ENCODE data around the gene KAZN. TPM values are rescaled to one million over a fixed set of nuclear protein-coding genes. Genes with fewer than 3 reads are reported as not detected.
A peak's percentile ranks its signal among the peaks of the same experiment; 100 is the strongest.

Gene KAZN
- total RNA-seq, 1 donor from 2014 or later: 37.2 TPM

DNA sequence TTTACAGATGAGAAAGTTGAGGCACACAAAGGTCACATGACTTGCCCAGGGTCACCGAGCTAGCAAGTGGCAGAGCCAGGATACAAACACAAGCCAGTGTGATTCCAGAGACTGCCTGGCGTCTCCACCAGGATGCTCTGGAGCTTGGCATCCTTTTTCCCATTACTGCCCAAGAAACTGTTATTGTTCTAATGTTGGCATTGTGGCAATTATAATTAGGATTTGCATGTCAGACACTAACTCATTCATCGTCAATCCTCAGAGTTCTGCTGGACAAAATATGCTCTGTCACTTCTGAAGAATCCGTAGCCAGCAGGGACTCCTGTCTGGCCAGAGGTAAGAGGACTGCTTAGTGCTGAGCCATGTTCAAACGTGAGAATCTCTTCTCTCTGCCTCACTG lies 8.8 kb downstream of the KAZN start:
- intact Hi-C loops (cut with DNase I): no loop called here
- DNase-seq (ENCODE audit: low spot score) (no peak), ATAC-seq (no peak)

DNA sequence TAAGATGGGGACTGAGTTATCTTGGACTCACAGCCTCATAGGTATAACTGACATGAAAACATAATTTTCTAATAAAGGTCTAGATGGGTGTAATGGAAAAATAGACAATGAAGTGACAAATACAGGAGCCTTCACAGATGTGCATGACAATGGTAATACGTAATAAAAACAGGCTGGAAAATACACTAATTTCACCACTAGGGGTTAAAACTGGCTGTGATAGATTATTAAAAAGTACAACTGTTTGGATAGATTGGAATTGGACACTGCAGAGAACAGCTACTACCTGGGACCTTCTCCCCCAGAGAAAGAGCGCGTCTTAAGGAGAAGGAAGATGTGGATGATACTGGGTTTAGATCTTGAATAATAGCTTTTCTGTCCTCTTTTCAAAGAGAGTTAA lies 9.8 kb downstream of the KAZN start:
- ATAC-seq: no peak
- intact Hi-C loops (cut with DNase I): no loop called here

DNA sequence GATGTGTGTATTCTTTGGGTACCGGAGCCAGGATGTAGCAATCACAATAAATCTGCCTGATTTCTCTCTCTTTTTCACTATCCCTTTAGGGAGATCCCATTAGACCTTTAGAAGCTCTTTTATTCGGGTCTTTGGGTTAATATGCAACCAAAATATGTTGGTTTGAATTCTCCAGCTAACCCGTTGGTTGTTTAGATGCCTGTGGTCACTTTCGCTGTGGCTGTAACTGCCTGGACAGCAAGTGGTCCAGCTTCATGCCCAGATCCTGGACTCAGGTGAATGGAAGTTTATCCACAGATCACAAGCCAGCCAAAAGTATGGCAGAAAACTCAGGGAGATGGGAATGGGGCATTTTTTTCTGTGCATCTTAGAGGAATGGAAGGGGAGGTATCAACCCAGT lies 12.3 kb downstream of the KAZN start:
- intact Hi-C loops (cut with DNase I): no loop called here
- ATAC-seq: no peak
- DNase-seq (ENCODE audit: low spot score): no peak

More for the DNA sequence above, 9.8 kb downstream of the KAZN start:
- no peak for DNase-seq (ENCODE audit: low spot score)

DNA sequence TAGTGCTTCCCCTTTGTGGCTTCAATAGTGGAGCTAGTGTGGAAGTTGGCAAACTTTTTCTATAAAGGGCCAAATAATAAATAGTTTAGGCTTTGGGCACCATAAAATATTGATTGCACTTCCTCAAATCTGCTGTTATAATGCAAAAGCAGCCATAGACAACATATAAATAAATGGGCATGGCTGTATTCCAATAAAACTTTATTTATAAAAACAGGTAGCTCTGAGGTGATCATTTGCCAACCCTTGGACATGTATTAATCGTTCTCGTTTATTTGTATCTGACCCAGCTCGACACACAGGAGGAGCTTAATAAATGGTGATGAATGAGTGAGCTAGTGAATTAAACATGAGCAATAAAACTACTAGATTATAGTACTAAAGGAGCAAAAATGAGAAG lies 13.3 kb downstream of the KAZN start:
- intact Hi-C loops (cut with DNase I): no loop called here
- ATAC-seq: no peak
- DNase-seq (ENCODE audit: low spot score): no peak

DNA sequence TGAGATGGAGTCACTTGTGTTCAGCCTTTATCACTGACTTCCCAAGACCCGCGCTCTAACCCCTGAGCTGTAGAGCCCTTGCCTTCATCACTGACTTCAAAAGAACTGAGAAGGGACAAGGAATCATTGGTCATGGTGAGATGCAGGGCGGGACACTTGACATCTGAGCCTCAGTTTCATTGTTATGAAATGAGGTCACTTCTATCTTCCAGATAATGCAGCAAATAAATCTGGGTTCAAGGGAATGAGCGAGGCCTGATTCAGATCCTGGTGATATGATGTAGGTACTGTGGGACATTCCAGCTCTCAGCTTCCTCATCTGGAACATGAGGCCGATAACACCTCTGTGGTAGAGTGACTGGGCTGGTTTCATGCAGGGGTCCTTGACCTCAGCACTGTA lies 13.8 kb downstream of the KAZN start:
- ATAC-seq: no peak

DNA sequence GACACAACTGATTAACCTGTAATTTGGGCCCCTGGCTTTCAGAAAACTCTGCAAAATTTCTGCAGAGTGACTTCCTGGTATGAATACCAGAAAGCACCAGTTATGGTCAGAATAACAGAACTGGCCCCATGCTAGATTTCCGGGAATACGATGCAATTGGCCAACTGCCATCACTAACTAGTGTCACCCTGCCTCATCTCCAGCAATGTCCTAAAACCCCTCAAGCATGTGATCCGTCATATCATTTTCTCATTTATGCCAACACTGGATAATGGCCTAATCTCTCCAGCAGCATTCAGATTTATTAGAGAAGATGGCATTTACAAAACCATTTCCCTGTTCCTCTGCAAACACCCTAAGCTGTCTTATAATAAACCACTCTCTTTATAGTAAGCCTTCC lies 15.4 kb downstream of the KAZN start:
- DNase-seq (ENCODE audit: low spot score): no peak
- no peak for ATAC-seq
- intact Hi-C loops (cut with DNase I): no loop called here

More for the DNA sequence above, 13.8 kb downstream of the KAZN start:
- no peak for DNase-seq (ENCODE audit: low spot score)
- intact Hi-C loops (cut with DNase I): no loop called here

DNA sequence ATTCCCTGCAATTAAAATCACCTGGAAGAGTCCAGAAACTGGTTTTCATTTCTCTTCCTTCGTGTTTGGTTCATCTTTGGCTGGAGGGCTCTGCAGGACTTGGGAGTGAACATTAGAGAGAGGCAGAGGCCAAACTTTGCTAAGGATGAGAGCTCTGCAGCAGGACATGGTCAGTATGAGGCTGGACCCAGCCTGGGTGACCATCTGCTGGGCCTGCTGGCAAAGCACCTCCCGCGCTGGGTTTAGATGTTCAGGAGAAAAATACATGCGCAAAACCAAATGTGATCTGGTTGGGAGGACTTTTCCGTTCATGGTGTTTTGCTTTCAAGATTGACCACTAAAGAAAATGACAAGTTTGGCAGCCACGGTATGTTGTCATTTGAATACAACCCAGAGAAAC lies 15.9 kb downstream of the KAZN start:
- no peak for ATAC-seq
- intact Hi-C loops (cut with DNase I): no loop called here
- DNase-seq (ENCODE audit: low spot score): no peak

DNA sequence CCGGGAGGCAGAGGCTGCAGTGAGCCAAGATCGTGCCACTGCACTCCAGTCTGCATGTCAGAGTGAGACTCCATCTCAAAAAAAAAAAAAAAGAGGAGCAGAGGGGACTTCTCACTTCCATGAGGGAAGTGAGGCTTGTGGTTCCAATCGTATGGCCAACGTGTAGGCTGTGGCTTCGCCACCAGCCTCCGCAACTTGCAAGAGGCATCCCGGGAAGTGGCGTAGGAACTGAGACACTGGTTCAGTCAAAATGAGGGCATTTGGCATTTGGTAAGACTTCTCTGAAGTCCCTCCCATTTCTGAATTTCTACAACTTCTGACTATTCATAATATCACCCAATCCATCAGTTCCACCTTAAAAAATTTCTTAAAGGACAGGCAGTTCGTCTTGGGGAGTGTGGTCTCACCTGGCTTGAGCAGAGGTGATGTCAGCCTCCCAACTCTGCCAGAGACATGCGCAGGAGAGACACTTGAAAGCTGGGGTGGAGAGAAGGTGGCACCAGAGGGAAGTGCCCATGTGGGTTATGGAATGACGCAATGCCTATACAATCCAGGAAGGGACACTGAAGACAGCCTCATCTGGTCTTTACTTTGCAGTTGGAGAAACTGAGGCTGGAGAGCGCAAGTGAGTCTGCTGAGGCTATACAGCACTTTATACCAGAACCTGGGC lies 17.2 kb downstream of the KAZN start:
- DNase-seq (ENCODE audit: low spot score) (no peak), ATAC-seq (no peak)
- intact Hi-C loops (cut with DNase I): no loop called here

DNA sequence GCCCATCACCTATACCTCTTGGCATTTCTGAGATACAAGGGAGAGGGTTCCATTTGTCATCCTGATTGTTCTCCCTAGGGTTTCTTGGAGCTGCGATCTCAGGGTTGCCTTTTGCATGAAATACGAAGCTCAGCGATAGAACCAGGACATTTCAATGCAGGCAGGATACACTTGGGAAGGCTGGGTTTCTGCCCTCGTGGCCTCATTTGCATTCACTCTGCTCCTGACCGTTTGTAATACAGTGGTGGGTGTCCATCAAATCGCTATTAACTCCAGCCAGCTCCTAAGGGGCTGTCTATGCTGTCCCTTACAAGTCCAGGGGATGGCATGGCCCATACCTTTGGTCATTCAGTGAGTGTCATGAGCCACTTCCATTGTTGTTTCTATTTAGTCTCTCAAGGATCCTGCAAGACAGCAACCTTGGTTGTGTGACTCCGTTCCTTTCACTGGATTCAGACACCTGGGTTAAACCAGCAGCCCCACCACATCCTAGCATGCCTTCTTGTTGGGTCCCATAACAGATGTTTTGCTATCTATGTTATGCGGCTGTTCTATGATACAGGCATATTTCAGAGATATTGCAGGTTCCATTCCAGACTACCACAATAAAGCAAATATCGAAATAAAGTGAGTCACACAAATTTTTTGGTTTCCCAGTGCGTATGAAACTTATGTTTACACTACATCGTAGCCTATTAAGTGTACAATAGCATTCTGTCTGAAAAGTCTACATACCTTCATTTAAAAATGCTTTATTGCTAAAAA lies 18.3 kb downstream of the KAZN start:
- ATAC-seq (no peak), DNase-seq (ENCODE audit: low spot score) (no peak)
- intact Hi-C loops (cut with DNase I): no loop called here

DNA sequence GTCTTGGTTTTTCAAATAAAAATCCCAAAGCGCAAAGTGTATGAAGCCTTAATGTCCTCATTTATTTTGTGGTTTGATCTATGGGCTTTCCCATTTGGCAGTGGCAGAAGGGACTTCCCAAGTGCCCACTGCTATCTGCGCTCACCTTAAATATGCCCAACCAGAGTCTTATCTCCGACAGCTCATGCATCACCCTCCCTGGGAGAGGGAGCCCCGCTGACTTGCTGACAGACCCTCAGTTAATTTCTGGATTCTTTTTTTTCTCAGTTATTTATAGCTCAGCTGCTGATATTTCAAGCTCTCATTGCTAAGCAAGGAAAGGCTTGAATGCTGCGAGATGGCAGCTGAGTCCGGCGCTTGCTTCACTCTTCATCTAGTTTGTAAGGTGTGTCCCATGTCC lies 19.3 kb downstream of the KAZN start:
- DNase-seq (ENCODE audit: low spot score) (no peak), ATAC-seq (no peak)
- intact Hi-C loops (cut with DNase I): no loop called here

DNA sequence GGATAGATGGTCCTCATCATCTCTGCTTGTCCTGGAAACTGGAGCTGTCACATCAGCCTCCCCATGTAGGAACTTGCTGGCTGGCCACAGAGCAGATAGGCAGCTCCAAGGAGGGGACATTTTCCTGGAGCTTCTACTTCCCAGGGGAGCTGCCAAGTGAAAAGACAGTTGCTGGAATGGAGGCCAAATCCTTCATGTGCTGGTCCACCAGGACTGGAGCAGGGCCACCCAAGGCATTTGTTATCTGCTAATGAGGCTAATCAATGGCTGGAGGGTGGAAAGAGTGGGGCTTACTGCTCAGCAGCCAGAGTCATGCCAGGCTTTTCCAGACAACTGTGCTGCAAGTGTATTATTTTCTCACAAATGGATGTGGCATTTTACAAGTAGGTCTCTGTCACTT lies 22.5 kb downstream of the KAZN start:
- DNase-seq (ENCODE audit: low spot score): no peak
- no peak for ATAC-seq
- intact Hi-C loops (cut with DNase I): loop anchor here (10.0 kb wide), 1 partner anchor 154 kb away; no protein-coding TSS in a partner anchor

DNA sequence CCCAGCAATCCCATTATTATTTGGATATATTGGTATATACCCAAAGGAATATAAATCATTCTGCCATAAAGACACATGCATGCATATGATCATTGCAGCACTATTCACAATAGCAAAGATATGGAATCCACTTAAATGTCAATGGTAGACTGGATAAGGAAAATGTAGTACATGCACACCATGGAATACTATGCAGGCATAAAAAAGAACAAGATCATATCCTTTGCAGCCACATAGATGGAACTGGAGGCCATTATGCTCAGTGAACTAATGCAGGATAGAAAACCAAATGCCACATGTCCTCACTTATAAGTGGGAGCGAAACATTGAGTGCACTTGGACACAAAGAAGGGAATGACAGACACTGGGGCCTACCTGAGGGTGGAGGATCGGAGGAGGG lies 24.6 kb downstream of the KAZN start:
- intact Hi-C loops (cut with DNase I): loop anchor here (10.0 kb wide), 1 partner anchor 152 kb away; no protein-coding TSS in a partner anchor
- no peak for DNase-seq (ENCODE audit: low spot score)
- ATAC-seq: no peak

DNA sequence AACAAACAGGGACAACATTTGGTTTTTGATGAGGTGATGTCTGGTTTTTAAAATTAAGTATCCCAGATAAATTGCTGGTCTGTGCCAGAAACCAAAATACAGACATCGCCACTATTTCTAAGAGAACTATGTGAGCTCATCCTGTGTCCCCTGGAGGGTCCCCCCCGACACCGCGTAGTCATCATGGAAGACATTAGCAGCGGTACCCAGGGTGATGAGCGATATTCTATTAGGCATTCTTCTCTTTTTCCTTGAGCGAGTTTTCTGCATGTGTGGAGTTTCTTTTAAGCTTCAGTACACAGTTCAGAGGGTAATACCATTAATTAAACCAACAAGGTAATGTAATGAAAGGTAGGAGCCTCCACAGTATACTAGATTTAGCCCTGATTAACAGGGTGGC lies 26.5 kb downstream of the KAZN start:
- ATAC-seq: no peak
- no peak for DNase-seq (ENCODE audit: low spot score)
- intact Hi-C loops (cut with DNase I): loop anchor here (10.0 kb wide), 1 partner anchor 150 kb away; no protein-coding TSS in a partner anchor

DNA sequence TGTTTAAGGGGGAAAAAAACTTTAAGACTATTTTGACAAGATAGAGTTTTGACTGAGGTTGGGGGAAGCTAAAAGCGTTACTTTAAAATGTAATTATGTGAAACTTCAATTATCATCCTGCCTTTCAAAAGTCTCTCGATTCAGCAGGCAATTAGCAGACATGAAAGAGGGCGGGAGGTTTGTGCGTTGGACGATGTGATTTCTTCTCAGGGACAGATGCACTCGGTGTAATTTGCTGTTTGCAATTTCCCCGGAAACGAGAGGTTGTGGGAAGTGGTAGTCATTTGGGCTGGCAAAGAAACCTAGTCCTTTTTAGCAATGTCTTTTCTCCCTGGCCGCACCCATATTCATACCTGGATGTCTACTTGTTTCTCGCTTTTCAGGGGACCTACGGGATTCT lies 27.1 kb downstream of the KAZN start:
- ATAC-seq: no peak
- intact Hi-C loops (cut with DNase I): loop anchor here (10.0 kb wide), 1 partner anchor 149 kb away; no protein-coding TSS in a partner anchor

DNA sequence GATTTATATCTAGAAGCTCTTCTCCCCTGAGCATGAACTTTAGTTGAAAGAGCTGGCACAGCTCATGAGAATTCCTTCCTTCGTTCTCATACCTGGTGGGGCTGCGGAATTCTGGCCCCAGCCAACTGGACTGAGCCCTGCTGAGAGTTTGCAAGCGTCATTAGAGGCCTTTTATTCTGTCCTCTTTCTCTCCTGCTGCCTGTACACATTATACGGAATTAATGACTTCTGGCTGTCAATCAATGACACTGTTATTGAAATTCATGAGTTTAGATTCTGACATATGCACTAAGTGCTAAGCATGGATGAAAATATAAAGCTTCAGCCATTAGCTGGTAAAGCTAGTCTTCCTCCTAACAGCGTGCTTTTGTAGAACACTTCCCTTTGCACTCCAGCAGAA lies 27.5 kb downstream of the KAZN start:
- intact Hi-C loops (cut with DNase I): loop anchor here (10.0 kb wide), 1 partner anchor 149 kb away; no protein-coding TSS in a partner anchor
- ATAC-seq (no peak), DNase-seq (ENCODE audit: low spot score) (no peak)

More for the DNA sequence above, 27.1 kb downstream of the KAZN start:
- DNase-seq (ENCODE audit: low spot score): no peak

DNA sequence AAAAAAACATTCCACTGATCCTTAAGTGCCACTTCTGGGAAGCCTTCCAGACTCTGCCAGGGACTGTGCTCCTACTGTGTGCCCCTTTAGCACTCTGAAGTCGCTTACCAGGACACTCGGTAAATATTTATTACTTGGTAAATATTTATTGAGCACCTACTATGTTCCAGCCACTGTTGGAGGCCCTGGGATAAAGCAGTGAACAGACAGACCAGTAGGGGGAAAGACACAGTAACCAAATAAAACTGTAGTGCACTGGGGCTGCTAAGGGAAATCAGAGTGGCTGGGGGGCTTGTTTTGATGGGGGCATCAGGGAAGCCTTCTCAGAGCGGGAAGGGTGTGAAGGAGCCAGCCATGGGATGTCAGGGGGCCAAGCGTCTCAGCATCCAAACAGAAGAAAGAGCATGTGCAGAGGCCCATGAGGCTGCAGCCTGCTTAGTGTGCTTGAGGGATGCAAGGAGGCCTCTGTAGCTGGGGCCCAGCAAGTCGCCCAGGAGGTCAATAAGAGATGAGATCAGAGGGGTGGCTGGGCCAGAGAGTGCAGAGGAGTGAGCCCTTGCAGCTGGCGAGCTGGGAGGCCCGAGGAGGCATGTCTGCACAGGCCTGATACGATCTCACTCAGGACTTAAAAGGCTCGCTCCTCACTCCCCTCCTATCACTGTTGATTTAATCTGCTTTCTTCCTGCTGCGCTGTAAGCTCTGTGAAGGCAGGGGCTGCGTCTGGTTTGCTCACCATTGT lies 28.6 kb downstream of the KAZN start:
- no peak for DNase-seq (ENCODE audit: low spot score)
- intact Hi-C loops (cut with DNase I): loop anchor here (10.0 kb wide), 1 partner anchor 148 kb away; no protein-coding TSS in a partner anchor
- peak; percentile 89 for ATAC-seq

DNA sequence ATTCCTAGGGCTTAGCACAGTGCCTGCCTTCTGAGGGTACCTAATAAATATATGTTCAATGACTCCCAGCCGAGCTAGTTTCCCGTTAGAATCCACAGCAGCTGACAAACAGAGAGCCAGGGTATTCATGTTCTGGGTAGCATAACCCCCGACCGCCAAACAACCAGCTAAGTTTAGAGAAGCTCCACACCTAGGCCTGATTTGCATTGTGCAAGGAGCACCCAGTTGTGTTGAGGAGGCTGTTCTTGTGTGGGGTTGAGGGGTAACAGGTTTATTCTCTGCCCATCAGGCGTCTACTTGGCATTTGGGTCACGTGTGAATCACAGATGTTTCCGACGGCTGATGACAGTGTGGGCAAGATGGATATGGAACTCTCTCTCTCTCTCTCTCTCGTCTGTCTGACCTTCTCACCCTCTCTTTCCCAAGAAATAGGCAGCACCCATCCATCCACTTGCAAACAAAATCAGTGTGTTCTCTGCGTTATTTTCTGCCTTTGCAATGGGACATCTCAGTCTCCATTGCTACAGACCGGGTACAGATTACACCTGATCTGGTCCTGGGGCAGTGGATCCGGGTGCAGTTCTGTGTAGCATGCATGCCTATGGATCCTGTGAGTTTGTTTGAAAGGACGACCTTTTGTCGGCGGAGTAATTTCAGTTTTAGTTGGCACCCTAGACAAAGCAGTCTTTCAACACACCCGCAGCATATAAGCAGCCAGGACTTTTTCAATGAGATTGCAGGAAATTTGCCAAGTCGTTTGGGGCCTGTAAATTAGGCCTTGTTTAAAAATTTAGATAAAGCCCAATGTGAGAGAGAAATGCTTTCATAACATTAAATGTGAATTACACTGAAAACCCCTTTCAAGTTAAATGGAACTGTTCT lies 29.4 kb downstream of the KAZN start:
- intact Hi-C loops (cut with DNase I): loop anchor here (10.0 kb wide), 1 partner anchor 147 kb away; no protein-coding TSS in a partner anchor
- DNase-seq (ENCODE audit: low spot score) (no peak), ATAC-seq (peak; percentile 55)

DNA sequence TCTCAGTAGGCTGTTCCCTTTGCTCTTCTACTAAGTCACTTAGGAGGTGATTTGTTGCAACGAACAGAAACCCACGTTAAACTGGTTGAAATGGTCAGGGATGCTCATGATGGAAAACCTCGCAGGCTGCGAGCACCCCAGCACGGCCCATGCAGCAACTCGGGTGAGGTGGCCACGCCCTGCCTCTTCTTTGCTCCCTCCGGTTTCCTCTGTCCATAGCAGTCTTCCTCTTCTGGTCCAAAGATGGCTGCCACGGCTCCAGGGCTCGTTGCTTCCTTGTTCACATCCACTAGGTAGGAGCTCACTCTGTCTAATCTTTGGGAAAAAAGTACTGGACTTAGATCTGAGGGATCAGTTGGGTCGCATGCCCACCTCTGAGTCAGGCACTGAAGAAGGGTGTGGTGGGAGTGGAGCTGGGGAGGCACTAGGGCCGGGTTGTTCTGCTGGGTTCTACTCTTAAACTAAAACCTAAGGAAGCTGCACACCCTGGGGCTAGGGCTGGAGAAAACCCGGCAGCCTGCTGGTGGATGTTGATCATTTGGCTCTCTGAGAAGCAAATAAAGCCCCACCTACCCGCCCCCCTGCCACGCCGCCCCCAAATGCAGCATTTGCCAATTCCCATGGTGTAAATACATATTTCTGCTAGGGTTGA lies 31.0 kb downstream of the KAZN start:
- DNase-seq (ENCODE audit: low spot score): no peak
- intact Hi-C loops (cut with DNase I): loop anchor here (10.0 kb wide), 1 partner anchor 145 kb away; no protein-coding TSS in a partner anchor
- no peak for ATAC-seq

All from sciatic nerve (tissue), 2 donors.